Nephron progenitor cell (in vitro differentiated cells): Measurements from ENCODE around the gene SLC10A4.

Experiments
- DNase-seq: peaks from one replicate; pipeline ENCODE4 v3.0.0; 2021
- H3K27ac Mint-ChIP-seq: 2 replicates; pipeline ENCODE4 v1.8.0; 2021; ENCODE audit warnings: mild to moderate bottlenecking, moderate library complexity, mixed read lengths
- H3K27me3 Mint-ChIP-seq: 2 replicates; pipeline ENCODE4 v1.8.0; 2021; ENCODE audit warnings: mild to moderate bottlenecking, low read depth, mixed read lengths; ENCODE audit not compliant: poor library complexity
- H3K36me3 Mint-ChIP-seq: 2 replicates; pipeline ENCODE4 v1.8.0; 2021; ENCODE audit warnings: low read depth, mixed read lengths
- H3K4me1 Mint-ChIP-seq: 2 replicates; pipeline ENCODE4 v1.8.0; 2021; ENCODE audit warnings: mixed read lengths
- H3K4me3 Mint-ChIP-seq: 2 replicates; pipeline ENCODE4 v1.8.0; 2021; ENCODE audit warnings: mild to moderate bottlenecking, moderate library complexity, mixed read lengths
- H3K9me3 Mint-ChIP-seq: 2 replicates; pipeline ENCODE4 v1.8.0; 2021; ENCODE audit warnings: mild to moderate bottlenecking, moderate library complexity, mixed read lengths
- TF ChIP-seq, protein P1 (sequence below): fragments of 200-600 bp; sonication (generic); IDR thresholded peaks from 2 replicates; pipeline ENCODE4 v1.5.0; 2021; ENCODE audit warnings: antibody characterized with exemption

The SLC10A4 gene

DNA sequence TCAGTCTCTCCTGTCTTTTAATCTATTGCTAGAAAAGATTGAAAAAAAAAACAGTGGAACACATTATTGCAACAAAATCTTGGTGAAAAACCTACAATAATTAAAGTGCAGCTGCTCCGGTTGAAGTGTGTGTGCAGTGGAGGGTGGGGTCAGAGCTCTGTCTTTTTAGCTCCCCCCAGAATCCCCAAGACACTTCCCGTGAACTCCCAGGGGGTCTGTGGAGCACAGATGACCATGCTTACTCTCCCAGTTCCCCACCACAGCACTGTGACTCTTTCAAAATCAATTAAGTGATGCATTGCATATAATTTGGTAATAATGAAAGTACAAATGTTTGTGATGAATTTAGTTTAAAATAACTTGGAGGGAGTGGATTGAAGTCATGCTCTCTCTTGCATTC is 15.7 kb upstream of the SLC10A4 start:
- TF ChIP-seq, protein P1, sequence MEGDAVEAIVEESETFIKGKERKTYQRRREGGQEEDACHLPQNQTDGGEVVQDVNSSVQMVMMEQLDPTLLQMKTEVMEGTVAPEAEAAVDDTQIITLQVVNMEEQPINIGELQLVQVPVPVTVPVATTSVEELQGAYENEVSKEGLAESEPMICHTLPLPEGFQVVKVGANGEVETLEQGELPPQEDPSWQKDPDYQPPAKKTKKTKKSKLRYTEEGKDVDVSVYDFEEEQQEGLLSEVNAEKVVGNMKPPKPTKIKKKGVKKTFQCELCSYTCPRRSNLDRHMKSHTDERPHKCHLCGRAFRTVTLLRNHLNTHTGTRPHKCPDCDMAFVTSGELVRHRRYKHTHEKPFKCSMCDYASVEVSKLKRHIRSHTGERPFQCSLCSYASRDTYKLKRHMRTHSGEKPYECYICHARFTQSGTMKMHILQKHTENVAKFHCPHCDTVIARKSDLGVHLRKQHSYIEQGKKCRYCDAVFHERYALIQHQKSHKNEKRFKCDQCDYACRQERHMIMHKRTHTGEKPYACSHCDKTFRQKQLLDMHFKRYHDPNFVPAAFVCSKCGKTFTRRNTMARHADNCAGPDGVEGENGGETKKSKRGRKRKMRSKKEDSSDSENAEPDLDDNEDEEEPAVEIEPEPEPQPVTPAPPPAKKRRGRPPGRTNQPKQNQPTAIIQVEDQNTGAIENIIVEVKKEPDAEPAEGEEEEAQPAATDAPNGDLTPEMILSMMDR: no peak
- Mint-ChIP-seq H3K4me3 (no peak overlapping the region), H3K27ac (no peak overlapping the region), H3K4me1 (no peaks in the 10 kb centered on the region), H3K36me3 (no peaks in the 10 kb centered on the region), H3K9me3 (no peaks in the 10 kb centered on the region), H3K27me3 (peaks cover 12% of the 10 kb centered on the region)
- no peak for DNase-seq

- Mint-ChIP-seq H3K4me3 (no peak overlapping the region), H3K27me3 (peaks cover 12% of the 10 kb centered on the region), H3K36me3 (no peaks in the 10 kb centered on the region), H3K27ac (no peak overlapping the region), H3K9me3 (no peaks in the 10 kb centered on the region), H3K4me1 (no peaks in the 10 kb centered on the region)
- TF ChIP-seq, protein P1: no peak
- no peak for DNase-seq
Observed at GRCh38 chr4:48467891-48468290, 15.3 kb upstream of the SLC10A4 start.

- Mint-ChIP-seq H3K9me3 (no peaks in the 10 kb centered on the region), H3K27ac (no peak overlapping the region), H3K27me3 (peaks cover 11% of the 10 kb centered on the region), H3K4me3 (no peak overlapping the region), H3K36me3 (no peaks in the 10 kb centered on the region), H3K4me1 (no peaks in the 10 kb centered on the region)
- TF ChIP-seq, protein P1: no peak
- no peak for DNase-seq
Observed at GRCh38 chr4:48470137-48470536, 13.0 kb upstream of the SLC10A4 start.

- Mint-ChIP-seq H3K4me3 (no peak overlapping the region), H3K27me3 (peaks cover 11% of the 10 kb centered on the region), H3K4me1 (no peaks in the 10 kb centered on the region), H3K27ac (no peak overlapping the region), H3K9me3 (no peaks in the 10 kb centered on the region), H3K36me3 (no peaks in the 10 kb centered on the region)
- no peak for DNase-seq
- TF ChIP-seq, protein P1: no peak
Observed at GRCh38 chr4:48470570-48470969, 12.6 kb upstream of the SLC10A4 start.

DNA sequence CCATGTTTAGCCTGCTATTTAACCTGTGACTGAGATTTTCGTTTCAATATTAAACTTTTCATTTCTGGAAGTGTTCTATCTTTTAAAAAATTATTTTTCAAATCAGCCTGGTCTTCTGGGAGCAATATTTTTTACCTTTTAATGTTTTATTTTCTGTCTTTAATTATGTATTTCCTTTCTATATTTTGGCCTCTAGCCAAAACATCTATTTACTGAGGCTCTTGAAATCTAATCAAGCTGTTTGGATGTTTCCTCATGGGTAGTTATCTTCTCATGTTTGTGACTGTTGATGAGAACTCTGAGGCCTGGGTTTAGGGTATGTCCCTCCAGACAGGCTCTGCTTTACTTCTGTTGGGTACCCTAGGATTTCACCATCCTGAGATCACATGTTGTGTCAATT is 10.3 kb upstream of the SLC10A4 start:
- Mint-ChIP-seq H3K27me3 (peaks cover 20% of the 10 kb centered on the region), H3K36me3 (no peaks in the 10 kb centered on the region), H3K4me3 (no peak overlapping the region), H3K4me1 (no peaks in the 10 kb centered on the region), H3K27ac (no peak overlapping the region), H3K9me3 (no peaks in the 10 kb centered on the region)
- TF ChIP-seq, protein P1: no peak
- DNase-seq: no peak

DNA sequence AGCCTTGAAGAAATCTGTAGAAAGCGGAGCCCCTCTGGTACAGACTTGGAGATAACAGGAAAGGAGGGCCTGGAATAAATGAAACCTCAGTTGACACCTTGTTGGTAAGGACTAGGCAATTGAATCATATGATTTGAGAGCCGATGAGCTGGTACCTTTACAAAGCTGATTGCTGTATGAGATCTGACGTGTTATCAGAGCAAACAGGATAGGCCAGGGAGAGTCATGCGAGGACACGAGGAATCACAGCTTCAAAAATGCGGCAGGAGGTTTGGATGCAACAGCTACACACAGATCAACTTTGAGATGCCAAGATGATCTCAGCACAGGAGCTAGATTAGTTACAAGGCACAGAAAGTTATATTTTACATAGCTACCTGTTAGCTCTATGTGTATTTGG is 7.4 kb upstream of the SLC10A4 start:
- no peaks in the 10 kb centered on the region for H3K9me3 Mint-ChIP-seq
- TF ChIP-seq, protein P1: no peak

More for the DNA sequence above, 7.4 kb upstream of the SLC10A4 start:
- H3K4me3 Mint-ChIP-seq: no peak overlapping the region
- no peak overlapping the region for H3K27ac Mint-ChIP-seq
- DNase-seq: no peak
- H3K27me3 Mint-ChIP-seq: peaks cover 24% of the 10 kb centered on the region
- H3K36me3 Mint-ChIP-seq: no peaks in the 10 kb centered on the region
- no peaks in the 10 kb centered on the region for H3K4me1 Mint-ChIP-seq
